ENCODE results near the gene RNF115.
"Not testable (repeated sequence)": the region's sequence is repeated elsewhere in the genome, so short reads cannot be mapped to it uniquely, and the experiment has no call there.

- not testable (repeated sequence) for TF ChIP-seq POLR2A (IDR thresholded peaks at IDR 0.05; ENCODE audit: borderline replicate concordance, extremely low read depth, insufficient read depth, insufficient read length); JUND (IDR thresholded peaks at IDR 0.05); YY1 (IDR thresholded peaks at IDR 0.05; ENCODE audit: extremely low read depth, insufficient replicate concordance, low read depth, low read length); CTCF (IDR thresholded peaks at IDR 0.05 in 2 of 3, conservative IDR thresholded peaks at IDR 0.05 in 1 of 3; ENCODE audit: borderline replicate concordance in 1 of 3, insufficient read depth in 1 of 3, low read depth in 2 of 3, low read length in 2 of 3); EZH2 (IDR thresholded peaks at IDR 0.05); RAD21 (IDR thresholded peaks at IDR 0.05; ENCODE audit: low read depth); SRF (IDR thresholded peaks at IDR 0.05; ENCODE audit: low read depth); POLR2AphosphoS5 (IDR thresholded peaks at IDR 0.05; ENCODE audit: low read depth, low read length); FOSL1 (IDR thresholded peaks at IDR 0.05; ENCODE audit: low read depth)
These were observed 61.9 kb downstream of the RNF115 start for GRCh38 chr1:145762001-145762400.

All from HCT116 (cell line).